ENCODE data around the gene MIS18BP1.
"Not testable (repeated sequence)": the region's sequence is repeated elsewhere in the genome, so short reads cannot be mapped to it uniquely, and the experiment has no call there.

The MIS18BP1 gene

DNA sequence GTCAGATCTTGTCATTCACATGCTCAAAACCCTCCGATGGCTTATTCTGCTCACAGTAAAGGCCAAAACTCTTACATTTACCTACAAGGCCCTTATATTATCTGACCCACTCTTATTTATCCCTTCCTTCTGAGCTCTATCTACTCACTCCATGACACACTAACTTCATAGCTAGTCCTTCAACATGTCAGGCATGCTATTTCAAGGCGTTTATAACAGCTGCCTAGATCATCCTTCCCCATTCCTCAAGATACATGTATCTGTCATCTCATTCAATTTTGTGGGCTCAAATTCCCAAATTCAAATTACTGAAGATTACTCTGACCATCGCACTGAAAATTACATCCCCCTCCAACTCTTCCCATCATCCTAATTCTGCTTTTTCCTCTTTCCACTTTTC, 6.9 kb downstream of the MIS18BP1 start:
- DNase-seq (ENCODE audit: low read depth): no peak

DNA sequence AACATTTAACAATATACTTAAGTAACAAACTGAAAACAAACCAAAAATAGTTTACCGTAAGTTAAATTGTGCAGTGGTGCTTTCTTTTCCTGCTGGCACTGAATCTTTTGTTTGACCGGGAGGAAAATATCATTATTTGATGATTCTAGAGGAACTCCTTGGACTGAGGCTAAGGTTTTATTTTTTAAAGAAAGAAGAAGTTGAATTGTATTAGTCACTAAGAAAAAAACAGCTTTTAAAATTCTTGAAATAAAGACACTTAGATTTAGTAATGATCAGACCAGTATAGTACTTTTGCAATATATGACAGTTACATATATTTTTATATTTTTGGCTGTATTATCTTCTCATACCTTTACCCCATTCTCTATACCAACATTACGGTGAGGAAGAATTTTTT, 10.3 kb downstream of the MIS18BP1 start:
- DNase-seq (ENCODE audit: low read depth): no peak

DNA sequence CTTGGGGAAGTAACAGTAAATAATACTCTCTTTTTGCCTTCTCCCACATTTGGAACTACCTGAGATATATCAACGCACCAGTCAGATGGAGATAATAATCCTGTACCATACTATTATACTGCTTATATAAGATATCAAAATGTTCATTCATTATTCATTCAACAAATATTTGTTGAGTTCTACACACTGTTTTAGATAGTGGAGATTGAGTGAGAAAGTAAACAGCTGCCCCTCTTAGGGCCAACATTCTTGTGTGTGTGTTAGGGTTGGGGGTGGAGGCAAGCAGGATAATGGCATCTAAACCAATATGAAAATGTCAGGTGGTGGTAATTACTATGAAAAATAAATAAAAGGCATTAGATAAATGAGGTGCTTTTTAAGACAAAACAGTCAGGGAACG, 14.0 kb downstream of the MIS18BP1 start:
- no peak for DNase-seq (ENCODE audit: low read depth)

DNA sequence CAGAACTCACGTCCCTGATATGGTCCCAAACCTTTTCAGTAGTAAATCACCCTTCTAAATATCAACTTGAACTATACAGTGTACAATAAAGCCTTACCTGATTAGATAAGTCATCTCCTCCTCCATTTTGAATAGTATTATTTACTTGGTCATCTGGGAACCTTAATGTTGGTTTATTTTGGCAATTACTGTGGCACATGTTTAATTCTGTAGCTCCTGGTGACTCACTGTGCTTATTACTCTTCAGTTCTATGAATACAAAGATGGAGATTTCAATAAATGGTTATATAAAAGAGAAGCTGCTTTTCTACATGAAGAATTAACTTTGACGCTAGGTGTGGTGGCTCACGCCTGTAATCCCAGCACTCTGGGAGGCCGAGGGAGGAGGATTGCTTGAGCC, 25.4 kb downstream of the MIS18BP1 start:
- DNase-seq (ENCODE audit: low read depth): no peak

DNA sequence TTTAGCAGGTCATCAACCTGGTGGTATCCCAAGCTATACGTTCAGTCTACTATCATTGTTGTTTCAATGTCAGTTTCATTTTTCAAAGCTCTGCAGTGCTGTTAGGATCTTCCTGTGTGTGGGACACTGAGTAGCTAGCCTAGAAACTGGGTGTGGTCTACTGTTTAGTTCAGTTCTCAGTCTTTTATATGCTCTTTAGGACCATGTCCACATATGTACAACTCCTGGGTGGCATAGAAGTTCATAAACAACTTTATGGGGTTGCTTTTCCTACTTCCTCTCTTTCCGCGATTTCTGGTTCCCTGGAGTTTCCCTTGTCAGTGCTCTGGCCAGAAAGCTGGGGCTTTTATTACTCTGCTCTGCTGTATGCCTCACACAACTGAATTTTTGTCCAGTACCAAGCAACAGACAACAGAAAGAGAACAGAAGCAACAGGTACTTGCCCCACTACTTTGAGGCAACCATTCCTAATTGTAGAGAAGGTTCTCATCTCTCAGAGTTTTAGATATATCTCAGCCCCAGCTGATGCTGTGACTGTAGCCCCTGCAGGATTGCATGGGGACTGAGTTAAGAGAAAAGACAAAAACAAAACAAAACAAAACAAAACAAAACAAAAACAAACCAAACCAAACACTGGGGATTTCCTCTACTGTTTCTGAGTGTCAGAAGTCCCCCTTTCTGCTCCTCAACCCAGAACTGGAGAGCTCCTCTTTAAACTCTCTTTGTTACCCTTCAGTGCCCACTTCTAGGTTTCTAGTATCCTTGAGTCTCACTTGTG, 30.3 kb downstream of the MIS18BP1 start:
- DNase-seq (ENCODE audit: low read depth): no peak

DNA sequence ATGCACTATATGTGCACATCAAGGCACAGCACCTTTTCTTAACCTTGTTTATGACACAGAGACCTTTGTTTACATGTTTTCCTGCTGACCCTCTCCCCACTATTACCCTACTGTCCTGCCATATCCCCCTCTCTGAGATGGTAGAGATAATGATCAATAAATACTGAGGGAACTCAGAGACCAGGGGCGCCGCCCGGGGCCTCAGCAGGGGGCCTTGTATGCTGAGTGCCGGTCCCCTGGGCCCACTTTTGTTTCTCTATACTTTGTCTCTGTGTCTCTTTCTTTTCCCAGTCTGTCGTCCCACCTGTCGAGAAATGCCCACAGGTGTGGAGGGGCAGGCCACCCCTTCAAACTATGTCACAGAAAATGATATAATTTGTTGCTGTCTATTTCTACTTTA, 38.7 kb downstream of the MIS18BP1 start:
- not testable (repeated sequence) for DNase-seq (ENCODE audit: low read depth)

DNA sequence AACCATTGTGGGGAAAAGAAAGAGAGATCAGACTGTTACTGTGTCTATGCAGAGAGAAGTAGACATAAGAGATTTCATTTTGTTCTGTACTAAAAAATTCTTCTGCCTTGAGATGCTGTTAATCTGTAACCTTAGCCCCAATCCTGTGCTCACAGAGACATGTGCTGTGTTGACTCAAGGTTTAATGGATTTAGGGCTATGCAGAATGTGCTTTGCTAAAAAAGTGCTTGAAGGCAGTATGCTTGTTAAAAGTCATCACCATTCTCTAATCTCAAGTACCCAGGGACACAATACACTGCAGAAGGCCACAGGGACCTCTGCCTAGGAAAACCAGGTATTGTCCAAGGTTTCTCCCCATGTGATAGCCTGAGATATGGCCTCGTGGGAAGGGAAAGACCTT, 39.3 kb downstream of the MIS18BP1 start:
- DNase-seq (ENCODE audit: low read depth): not testable (repeated sequence)

DNA sequence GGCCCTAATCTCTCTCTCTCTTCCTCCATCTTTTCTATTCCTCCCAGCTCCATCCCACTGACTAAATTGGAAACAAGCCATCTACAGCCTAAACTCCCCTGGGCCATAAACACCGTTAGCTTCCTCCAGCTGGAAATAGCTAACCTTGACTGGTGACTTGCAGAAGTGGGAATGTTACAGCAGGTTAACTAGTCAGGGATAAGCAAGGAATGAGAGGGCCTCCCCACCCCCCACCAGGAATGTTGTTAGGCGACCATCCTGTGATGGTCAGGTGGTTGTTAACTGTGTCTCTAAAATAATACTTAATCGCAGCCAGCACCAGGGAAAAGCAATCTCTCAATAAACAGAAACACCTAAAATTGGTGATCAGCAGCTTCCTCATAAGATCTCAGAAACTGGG, 40.8 kb downstream of the MIS18BP1 start:
- DNase-seq (ENCODE audit: low read depth): no peak

DNA sequence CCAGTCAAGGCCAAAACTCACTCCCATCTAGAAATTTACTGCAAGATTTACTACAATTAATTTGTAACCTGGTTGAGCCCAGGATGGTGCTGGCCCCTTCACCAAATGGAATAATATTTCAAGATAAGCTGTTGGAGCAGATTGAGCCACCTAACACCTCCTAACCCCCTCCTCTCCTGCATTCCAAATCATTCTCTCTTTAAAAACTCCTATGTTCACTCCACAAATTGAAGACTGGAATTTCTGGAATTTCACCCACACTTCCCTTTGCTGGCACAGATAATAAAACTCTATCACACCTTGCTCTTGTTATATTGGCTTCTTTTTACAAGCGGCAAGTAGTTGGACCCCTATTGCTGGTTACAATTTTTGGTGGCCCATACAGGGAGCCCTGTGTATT, 41.7 kb downstream of the MIS18BP1 start:
- DNase-seq (ENCODE audit: low read depth): no peak

DNA sequence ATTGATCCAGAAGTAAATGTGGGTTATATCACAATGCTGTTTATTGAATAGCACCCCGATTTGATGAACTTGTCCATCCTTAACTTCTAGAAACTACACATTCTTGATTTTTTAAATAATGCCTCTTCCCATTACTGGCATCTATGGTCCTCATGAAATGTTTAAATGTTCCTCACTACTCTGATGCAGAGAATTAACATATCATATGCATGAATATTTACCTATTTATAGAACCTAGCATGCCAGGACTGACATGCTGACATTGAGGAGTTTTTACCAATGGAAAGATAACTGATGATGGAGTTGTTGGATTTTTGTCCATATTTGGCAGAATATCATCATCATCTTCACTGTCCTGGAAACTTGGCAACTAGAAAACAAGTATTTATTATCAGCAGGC, 42.8 kb downstream of the MIS18BP1 start:
- no peak for DNase-seq (ENCODE audit: low read depth)

DNA sequence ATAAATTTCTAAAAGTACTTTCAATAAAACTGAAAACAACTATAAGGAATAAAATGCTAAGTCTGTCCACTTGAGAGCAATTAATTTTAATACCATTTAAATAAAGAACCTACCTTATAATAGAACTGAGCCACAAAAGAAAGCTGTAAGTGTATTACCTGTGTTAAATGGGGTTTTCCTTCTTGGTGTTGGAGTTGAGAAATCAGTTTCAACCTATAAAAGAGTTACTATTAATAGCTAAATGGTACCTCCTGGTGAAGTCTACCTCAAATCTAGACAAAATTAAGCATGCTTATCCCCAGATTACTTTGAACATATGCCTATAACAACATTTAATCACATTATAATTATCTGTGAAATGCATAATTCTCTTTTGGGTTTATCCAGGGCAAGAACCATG, 48.8 kb downstream of the MIS18BP1 start:
- no peak for DNase-seq (ENCODE audit: low read depth)

DNA sequence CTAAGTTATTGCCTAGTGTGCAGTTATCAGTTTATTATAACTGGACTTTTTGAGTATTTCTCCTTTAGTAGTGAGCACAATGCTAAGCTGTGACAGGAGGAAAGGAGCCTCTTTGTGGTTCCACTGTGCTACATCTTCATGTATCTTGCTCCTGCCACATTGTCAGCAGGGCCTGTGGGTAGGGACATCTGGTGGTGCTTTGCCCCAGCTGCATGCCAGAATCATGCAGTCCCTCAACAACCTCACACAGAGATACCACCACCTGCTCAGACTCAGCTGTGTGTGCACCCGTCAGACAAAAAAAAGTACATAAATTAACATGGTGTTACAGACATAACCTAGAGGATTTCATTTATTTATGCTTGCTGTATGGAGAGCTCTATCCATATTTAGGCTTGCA, 51.1 kb downstream of the MIS18BP1 start:
- DNase-seq (ENCODE audit: low read depth): no peak

DNA sequence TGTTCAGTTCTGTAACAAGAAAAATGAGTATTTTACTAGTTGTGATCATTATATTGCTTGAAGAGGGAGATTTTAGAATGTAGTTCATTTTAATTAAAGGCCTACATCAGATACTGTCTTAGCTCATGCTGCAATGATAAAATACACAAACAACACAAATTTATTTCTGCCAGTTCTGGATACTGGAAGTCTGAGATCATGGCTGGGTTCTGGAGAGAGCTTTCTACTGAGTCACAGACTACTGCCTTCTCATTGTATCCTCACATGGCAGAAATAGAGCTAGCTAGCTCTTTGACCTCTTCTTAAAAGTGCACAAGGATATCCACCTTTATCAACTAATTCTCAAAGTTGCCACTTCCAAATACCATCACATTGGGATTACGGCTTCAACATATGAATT, 53.8 kb downstream of the MIS18BP1 start:
- no peak for DNase-seq (ENCODE audit: low read depth)

DNA sequence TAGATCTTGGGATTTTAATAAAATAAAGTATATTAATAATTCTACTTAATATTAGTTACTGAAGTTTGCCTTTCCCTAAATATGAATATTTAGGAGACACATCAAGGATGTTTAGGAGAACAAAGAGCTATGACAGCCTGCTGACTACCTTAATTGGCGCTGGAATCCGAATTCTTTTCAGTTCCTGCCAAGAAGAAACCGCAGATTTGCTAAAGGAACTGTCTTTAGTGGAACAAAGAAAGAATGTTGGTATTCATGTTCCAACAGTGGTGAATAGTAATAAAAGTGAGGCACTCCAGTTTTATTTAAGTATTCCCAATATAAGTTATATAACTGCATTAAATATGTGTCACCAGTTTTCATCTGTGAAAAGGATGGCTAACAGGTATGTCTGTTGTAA, 54.5 kb downstream of the MIS18BP1 start:
- no peak for DNase-seq (ENCODE audit: low read depth)

DNA sequence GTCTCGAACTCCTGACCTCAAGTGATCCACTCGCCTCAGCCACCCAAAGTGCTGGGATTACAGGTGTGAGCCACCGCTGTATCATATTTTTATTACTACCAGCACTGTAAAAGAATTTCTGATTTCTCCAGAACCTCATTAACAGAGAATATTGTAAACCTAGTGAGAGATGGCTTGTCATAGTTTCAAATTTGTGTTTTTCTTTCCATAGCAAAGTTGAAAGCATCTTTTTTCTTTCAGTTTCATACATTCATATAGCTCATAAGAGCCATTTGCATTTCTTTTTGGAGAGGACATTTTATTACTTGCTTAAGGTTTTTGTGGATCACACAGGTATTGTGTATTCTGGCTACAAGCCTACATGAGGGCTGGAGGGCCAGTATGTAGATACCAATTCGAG, 58.0 kb downstream of the MIS18BP1 start:
- no peak for DNase-seq (ENCODE audit: low read depth)

DNA sequence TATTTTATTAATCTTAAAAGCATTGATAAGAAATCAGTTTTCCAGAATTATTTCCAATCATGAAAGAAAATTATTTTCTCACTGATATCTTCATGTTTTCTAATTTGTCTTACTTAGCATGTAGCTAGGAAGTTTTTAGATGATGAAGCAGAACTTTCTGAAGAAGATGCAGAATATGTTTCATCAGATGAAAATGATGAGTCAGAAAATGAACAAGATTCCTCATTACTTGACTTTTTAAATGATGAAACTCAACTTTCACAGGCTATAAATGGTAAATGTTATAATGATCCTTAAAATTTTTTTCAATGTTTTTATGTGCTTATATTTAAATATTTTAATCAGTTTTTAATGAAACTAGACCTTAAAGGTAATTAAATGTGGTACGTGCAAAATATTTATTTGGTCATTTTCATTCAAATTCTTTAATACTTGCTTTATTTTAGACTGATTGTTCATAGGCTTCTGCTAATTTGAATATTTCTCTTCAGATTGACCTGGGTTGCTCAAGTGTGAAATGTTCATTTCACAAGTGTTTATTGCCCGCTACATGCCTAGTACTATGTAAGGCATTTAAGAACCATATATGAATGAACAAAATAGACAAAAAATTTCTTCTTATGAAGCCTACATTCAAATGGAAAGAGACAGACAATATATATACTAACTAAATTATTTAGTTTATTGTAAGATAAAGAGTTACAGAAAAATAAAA, 67.7 kb downstream of the MIS18BP1 start:
- no peak for DNase-seq (ENCODE audit: low read depth)

DNA sequence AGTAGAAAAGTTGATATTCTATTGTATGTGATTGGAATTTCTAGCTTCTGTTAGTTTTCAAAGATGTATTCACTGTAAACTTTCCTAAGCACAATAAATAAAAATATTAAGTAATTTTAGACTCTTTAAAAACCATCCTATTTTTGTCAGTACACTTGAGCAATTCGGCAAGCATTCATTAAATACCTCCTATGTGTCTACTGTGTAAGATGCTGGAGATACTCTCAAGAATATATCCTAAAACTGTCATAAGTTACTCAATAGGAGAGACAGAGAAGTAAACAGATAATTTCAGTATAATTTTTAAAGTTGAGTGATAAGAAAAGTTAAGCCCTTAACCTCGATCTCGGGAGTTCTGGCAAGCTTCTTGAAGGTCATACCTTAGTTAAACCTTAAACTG, 71.2 kb downstream of the MIS18BP1 start:
- DNase-seq (ENCODE audit: low read depth): no peak

DNA sequence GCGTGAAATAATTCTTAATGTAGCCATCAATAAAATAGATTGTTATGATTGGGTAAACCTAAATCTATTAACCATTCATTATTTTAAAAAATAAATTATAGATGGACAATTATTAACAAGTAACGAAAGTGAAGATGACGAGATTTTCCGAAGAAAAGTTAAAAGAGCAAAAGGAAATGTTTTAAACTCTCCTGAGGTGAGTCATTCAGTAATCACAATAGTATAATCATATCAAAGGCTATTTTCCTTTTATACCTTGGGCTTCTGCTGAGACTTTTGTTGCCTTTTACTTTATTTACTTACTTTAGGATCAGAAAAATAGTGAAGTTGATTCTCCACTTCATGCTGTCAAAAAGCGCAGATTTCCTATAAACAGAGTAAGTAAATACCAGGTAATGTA, 71.7 kb downstream of the MIS18BP1 start:
- no peak for DNase-seq (ENCODE audit: low read depth)

DNA sequence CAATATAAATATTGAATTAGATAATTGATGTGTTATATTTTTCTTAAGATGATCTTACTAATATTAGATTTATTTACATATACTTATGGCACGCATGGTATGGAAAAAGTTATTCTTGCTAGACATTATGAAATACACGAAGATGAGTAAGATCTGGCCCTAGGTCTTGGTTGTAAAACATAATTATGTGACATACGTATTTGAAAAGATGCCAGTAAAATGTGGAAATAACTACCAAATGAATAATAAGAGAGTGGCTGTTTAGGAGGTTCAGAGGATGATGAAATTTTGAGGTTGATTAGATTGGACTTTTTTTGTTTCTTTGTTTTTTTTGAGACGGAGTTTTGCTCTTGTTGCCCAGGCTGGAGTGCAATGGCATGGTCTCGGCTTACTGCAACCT, 75.9 kb downstream of the MIS18BP1 start:
- DNase-seq (ENCODE audit: low read depth): no peak

DNA sequence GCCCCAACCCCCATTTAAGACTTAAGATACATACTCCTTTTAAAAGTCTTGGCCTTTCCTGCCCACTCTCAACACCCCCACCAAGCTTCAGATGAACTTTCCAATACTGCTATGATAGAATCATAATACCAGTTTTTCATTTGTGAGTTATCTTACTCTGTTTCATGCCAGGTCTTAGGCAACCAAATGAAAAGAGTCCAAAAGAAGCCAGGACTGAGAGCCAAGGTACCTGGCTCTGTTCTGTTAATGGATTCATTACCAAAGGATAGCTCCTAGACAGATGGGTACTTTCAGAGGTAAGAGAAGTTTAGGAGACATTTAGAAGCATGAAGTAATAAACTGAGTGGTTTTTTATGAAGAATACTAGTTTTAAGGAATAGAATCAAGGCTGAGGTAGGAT, 83.1 kb downstream of the MIS18BP1 start:
- no peak for DNase-seq (ENCODE audit: low read depth)

DNA sequence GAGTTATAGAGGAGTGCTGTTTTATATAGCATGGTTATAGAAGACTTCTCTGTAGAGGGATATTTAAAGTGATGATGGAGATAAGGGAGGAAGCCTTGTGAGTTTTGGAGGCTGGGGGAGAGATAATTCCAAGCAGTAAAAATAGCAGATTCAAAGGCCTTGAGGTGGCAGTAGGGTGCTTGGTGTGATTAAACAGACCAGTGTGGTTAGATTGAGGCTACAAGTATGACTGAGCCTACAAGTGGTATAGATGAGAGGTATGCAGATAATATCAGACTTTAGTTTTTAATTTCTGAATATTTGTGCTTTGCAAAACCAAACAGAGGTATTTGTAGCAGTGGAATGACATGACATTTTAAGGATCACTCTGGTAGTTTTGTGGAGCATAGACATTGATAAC, 96.9 kb downstream of the MIS18BP1 start:
- no peak for DNase-seq (ENCODE audit: low read depth)
